ENCODE measurements around the gene MPPED2.

The MPPED2 gene

DNA sequence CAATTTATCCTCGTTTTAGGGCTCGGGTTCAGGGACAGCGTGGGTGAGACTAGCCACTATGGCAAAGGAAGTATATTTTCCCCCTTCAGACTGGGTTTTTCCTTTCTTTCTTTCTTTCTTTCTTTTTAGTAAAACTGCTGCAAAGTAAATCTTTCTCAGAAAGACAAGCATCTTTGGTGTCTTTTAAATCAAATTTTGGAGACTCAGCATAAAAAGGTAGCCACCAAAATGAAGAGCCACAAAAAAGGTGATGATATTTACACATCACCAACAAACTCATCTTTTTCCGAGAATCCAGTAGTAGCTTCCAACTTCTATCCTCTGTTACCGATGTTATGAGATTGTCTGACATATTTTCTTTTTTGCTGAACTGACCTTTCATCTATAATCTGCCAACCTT is 88.6 kb downstream of the MPPED2 start:
- TF ChIP-seq, protein P1, sequence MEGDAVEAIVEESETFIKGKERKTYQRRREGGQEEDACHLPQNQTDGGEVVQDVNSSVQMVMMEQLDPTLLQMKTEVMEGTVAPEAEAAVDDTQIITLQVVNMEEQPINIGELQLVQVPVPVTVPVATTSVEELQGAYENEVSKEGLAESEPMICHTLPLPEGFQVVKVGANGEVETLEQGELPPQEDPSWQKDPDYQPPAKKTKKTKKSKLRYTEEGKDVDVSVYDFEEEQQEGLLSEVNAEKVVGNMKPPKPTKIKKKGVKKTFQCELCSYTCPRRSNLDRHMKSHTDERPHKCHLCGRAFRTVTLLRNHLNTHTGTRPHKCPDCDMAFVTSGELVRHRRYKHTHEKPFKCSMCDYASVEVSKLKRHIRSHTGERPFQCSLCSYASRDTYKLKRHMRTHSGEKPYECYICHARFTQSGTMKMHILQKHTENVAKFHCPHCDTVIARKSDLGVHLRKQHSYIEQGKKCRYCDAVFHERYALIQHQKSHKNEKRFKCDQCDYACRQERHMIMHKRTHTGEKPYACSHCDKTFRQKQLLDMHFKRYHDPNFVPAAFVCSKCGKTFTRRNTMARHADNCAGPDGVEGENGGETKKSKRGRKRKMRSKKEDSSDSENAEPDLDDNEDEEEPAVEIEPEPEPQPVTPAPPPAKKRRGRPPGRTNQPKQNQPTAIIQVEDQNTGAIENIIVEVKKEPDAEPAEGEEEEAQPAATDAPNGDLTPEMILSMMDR (IDR thresholded peaks at IDR 0.05; ENCODE audit: low read depth, low read length), result no peak
- no peak overlapping the region for H3K4me3 ChIP-seq (ENCODE audit: low read depth, low read length)
- in situ Hi-C loops (cut with HindIII; ENCODE audit: low sequenced_read_pairs), result no loop called here
- DNase-seq (ENCODE audit: low read depth, low spot score), result no peak

DNA sequence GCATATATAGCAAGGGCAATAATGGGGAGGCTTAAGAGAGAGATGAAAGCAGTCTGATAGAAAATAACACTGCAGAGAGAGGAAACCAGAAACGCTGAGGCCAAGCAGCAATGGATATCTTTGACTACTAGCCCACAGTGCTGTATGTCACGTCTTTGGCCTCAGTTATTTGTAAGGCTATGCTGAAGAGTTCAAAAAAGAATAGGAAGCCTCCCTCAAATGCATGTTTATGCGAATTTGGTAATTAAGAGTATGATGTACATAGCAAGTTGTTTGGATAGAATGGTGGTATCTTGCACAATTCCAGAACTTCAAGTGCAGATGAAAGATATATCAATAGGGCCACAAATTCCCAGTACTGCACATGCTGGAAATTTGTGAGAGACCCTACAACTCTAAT is 89.2 kb downstream of the MPPED2 start:
- no peak overlapping the region for H3K4me3 ChIP-seq (ENCODE audit: low read depth, low read length)
- in situ Hi-C loops (cut with HindIII; ENCODE audit: low sequenced_read_pairs), result no loop called here
- TF ChIP-seq, protein P1 (IDR thresholded peaks at IDR 0.05; ENCODE audit: low read depth, low read length), result no peak
- DNase-seq (ENCODE audit: low read depth, low spot score), result no peak

DNA sequence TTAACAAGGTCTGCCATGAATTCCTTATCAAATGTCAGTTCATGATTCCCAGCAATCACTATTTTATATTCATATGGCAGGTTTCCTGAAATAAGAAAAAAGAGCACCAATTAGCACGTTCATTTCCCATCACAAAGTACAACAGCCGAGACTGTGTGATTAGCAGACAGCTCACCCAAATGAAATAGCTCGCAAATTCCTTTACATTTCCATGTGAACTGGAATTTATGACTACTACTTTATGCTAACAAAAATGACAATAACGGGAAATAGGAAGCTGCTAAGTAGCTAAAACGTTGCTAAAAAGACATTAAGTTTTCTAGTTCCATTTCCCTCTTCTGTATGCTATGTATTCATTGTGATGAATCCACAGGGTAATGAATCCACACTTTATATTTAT is 90.7 kb downstream of the MPPED2 start:
- H3K4me3 ChIP-seq (ENCODE audit: low read depth, low read length), result no peak overlapping the region
- in situ Hi-C loops (cut with HindIII; ENCODE audit: low sequenced_read_pairs), result no loop called here
- DNase-seq (ENCODE audit: low read depth, low spot score), result no peak
- TF ChIP-seq, protein P1 (IDR thresholded peaks at IDR 0.05; ENCODE audit: low read depth, low read length), result no peak

DNA sequence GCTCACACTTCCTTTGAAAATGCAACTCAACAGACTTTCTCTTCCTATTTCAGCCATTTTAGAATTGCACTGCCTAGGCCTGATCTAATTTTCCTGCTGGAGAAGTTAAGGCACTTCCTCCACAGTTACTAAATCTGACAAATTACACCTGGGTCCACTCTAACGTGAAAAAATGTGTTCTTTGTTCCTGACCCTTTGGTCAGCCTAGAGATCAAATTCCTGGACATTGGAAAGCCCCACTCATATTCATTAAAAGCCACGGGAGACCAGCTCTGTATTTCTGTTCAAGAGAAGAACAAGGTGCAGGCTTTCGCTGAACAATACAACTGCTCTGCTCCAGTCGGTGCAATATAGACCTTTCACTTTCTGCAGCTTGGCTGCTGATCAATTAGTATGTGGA is 96.6 kb downstream of the MPPED2 start:
- H3K4me3 ChIP-seq (ENCODE audit: low read depth, low read length), result no peak overlapping the region
- DNase-seq (ENCODE audit: low read depth, low spot score), result no peak
- in situ Hi-C loops (cut with HindIII; ENCODE audit: low sequenced_read_pairs), result no loop called here
- TF ChIP-seq, protein P1 (IDR thresholded peaks at IDR 0.05; ENCODE audit: low read depth, low read length), result no peak

DNA sequence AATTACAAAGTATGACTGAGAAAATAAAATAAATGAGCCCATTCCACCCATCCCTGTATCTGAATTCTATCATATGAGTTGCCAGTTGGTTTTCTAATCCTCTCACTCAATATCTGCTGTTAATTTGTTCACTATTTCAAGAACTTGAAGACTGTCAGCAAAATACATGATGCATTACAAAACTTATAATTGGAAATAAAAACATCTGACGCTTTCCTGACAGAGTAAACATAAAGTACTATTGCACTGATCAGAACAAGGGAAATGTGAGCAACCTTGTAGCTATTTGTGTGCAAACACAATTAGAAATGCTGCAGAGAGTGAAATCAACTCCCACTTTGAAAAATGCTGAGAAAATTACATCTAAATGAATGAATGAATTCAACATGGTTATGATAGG is 97.1 kb downstream of the MPPED2 start:
- no peak overlapping the region for H3K4me3 ChIP-seq (ENCODE audit: low read depth, low read length)
- in situ Hi-C loops (cut with HindIII; ENCODE audit: low sequenced_read_pairs), result no loop called here
- DNase-seq (ENCODE audit: low read depth, low spot score), result no peak
- TF ChIP-seq, protein P1 (IDR thresholded peaks at IDR 0.05; ENCODE audit: low read depth, low read length), result no peak

DNA sequence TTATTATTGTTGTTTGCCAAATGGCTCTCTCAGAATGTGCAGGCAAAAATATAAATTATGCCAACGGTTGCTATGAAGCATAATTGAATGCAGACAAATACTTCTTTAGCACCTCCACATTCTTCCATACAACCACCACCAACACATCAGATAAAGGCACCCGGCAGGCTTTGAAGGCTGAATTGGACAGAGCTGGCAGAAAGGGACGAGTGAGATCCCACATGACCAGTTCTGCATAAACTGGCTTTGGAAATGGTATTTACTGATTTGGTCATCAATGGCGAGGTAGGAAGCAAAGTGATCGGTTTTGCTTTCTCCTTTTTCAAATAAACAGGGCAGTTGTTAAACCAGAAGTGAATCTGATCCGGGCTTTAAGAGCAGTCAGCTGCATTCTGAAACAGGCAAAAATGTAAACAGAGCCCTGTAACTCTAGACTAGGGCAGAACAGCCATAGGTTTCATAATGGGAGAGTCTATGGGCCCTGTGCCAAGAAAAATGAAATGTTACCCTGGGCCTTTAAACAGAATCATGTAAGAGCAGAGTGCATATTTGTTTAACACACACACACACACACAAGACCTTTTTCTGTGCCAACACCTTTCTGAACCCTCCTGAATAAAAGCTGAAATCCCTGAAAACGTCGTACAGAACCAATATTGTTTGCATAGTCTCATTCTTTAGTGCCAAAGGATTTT is 97.7 kb downstream of the MPPED2 start:
- in situ Hi-C loops (cut with HindIII; ENCODE audit: low sequenced_read_pairs), result no loop called here
- DNase-seq (ENCODE audit: low read depth, low spot score), result peak; percentile 76
- H3K4me3 ChIP-seq (ENCODE audit: low read depth, low read length), result no peak overlapping the region
- TF ChIP-seq, protein P1 (IDR thresholded peaks at IDR 0.05; ENCODE audit: low read depth, low read length), result no peak
